Esophagus mucosa (tissue), 1 donor: ENCODE data around the gene SPACA4. TPM values are rescaled to one million over a fixed set of nuclear protein-coding genes. Genes with fewer than 3 reads are reported as not detected.

ENCODE experiments used
- ATAC-seq: fragments of 200-7000 bp; cut with Tn5 transposase; one replicate; pipeline ENCODE4 v1.9.1; 2020
- total RNA-seq: library from RNA; stranded (reverse); gene quantifications from one replicate; pipeline ENCODE4 v1.2.4, GENCODE V29; 2023
- donor health status: DM: yes; HTN: yes; CAD: no.

Gene SPACA4
- total RNA-seq, 1 donor from 2014 or later: 0.64 TPM

DNA sequence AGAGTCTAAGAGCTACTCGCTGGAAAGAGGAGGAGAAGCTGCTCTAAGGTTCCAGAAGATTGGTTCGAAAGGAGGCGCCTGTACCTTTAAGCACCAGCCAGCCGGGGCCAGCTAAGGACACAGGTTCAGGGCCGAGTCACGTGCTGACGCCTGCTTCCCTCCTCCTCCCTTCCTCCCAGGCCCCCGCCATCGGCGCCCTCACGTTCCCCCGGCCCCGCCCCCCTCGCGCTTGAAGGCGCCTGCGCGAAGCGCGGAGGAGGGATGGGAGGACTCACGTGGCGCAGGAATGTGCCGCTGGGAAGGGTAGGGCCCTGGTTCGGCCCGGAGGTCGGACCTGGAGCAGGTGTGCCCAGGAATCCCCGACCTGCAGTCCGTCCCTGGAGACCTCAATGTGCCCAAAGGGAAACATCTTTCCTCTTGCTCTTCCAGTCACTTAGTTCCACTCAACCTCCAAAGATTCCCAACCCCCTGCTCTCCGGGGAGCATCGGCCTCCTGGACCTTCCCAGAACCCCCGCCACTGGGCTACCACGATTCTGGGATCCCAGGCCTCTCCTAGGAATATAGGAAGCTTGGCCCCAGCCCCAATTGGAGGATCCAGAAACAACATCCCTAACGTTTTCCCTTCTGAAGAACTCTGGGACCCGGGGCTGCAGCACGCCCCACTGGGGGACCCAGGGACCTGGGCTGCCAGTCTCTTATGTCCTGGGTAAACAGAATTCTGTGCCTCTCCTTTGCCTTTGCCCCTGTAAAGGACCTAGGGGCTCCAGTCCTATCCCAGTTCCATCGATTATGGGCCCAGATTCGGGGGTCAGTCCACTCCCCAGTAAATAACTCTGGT lies 28.1 kb downstream of the SPACA4 start:
- peak; percentile 59 for ATAC-seq

DNA sequence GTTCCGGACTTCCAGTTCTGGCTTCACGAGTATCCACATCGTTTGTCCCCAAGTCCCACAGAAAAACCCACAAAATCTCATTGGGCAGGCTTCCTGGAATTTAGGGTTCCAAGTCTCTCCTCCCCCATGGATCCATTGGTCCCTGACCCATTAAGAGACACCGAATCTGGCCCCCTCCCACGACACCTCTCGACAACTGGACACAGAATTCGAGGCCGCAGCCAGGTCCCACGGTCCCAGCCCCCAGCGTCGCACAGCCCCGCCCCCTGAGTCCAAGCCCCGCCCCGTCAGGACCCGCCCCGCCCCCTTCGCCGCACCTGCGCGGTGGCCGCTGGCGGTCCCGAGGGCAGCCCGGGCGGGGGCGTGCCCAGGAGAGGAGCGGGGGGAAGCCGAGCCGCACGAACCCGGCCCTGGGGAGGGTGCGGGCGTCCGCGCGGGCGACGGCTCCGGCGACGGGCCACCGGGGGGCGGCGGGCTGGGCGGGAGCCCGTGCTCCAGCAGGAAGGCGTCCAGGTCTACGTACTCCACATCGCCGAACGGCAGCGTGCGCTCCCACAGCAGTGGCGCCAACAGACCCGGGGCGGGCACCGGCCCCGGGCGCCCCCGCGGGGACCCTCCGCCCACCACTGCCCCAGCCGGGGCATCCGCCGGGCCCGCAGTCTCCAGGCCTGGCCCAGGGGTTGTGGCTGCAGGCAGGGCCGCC lies 28.9 kb downstream of the SPACA4 start:
- peak; percentile 39 for ATAC-seq

DNA sequence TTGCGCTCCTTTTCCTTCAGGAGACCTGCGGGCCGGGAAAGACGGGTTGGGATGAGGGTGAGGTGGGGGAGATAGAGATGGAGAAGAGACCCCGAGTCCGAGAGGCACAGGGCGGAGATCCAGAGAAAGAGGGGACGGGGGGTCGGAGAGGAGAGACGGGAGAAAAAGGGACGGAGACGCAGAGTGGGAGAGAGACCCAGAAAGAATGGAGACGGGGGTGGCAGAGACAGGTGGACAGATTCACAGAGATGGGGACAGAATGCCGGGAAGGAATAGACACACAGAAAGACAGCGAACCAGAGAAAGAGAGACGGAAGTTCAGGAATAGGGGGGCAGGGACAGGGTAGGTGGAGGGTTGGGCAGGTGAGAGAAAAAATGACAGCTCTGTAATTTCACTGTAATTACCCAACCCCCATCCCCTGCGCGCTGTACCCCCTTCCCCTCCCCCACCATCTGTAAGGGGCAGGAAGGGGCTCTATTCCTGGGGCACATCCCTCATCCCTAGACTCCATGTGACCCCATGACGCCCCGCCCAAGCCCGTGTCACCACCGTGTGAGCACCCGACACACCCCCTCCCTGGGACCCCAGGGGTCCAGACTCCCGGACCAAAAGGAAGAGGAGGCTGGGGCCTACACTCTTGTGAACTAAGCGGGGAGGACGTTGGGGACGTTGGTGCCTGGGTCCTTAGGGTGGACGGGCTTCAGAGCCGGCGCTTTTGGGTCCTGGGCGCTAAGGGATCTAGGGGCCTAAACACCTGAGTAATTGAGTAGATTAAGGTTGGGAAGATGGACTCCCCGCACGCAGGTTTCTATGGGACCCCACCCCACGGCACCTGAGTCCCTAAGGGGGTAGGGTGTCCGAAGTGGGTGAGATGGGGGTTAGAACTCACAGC lies 29.7 kb downstream of the SPACA4 start:
- ATAC-seq: no peak

DNA sequence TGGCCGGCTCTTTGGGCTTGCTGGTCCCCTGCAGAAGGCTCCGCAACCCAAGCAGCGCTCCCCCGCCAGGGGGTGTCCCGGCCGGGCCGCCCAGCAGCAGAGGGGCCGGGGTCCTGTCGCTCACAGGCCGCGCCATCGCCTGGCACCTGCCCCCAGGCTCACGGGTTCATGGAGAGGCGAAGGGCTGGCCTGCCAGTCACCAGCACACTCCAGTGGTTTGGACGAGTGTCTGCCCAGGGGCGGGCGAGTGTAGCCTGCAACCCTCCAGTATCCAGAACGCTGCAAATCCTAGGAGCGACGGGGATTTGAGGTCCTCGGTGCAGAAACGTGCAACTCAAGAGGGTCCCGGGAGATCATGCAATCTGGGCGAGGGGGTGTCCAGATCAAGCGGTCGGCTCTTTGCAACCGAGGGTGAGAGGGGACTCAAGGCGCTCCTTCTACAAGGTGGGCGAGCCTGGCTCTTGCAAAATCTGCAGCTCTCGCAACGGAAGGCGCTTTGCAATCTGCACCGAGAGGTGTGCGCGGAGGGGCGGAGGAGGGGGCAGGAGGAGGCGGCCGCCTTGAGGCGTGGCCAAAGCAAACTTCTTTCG lies 30.4 kb downstream of the SPACA4 start, which contains the start of gene DBP:
TSS of gene DBP (minus strand) at position 521 of the 590 bp plus-strand sequence. CDS start at position 136, 385 bp downstream.
- ATAC-seq: peak; percentile 4

DNA sequence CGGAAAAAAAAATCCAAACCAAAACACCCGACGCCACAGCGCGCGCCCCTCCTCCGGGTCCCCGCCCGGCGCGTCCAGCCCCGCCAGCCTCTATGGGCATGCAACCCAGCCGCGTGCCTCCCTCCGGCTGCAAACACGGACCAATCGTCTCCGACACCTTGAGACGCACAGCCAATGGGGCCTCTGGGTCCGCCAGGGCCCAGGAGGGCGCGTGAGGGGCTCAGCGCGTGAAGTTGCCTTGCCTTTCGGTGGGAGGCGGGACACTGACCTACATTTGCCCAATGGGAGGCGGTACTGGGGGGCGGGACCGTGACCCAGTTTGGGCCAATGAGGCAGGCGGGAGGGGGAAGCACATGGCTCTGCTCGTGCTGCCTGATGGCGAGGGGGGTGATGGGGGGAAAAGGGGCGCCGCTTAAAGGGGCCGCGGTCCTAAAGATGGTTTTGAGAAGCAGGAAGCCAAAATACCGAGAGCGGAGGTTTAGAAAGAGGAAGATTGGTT lies 31.0 kb downstream of the SPACA4 start:
- peak; percentile 72 for ATAC-seq

DNA sequence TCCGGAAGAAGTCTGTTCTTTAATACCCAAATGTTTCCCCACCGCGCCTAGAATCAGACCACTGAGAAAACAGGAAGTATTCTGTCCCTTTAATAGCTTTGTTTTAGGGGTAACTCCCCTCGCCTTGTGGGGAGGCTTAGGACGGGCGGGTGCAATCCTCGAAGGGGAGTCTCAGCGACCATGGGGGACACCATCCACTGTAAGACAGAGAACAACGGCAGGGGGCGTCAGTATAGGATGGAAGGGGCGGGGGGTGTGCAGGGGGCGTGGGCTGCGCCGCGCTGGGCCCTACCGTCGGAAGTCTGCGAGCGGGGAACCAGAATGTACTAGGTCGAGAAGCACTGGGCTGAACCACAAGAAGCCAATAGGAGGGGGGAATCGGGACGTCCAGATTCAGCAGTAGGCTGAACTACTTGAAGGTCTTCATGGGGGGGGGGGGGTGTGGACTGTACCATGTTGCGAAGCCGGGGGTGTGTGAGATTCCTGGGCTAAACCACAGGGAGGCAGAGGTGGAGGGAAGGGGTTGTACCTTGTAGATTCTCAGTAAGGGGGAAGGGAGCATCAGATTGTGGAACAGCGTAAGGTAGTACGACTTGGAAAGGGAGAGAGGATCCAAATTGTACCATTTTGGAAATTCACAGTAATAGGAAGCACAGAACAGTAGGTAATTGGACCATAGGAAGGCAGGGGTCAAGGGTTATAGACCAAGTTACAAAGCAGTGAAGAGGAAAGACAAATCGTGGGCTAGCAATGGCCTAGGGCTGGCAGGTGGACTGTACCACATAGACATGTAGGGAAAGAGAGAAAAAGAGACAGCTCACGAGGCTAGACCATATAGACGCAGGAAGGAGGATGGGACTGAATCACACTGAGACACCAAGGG lies 31.6 kb downstream of the SPACA4 start:
- ATAC-seq: peak; percentile 52

DNA sequence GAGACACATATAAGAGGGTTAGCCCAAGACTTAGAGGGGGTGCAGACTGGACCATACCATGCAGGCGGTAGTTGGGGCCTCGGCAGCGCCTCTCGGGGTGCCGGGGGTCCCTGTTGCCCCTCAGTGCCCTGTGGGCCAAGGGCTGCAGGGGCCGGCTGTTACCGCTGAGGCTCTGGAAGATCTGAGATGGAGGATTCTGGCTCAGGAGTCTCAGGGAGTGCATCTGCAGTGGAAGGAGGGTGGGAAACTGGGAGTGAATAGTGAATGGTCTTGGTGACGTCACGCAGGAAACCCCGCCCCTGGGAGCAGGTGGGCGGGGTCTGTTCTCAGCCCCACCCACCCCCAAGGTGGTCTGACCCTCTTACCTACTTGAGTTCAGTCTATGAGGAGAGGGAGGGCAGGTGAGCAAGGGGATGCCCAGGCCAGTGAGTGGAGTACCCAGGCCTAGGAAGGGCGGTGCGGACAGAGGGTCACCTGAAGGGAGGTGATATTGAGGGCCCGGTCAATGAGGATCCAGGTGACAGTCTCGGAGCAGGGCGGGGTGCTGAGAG lies 32.4 kb downstream of the SPACA4 start:
- ATAC-seq: no peak

DNA sequence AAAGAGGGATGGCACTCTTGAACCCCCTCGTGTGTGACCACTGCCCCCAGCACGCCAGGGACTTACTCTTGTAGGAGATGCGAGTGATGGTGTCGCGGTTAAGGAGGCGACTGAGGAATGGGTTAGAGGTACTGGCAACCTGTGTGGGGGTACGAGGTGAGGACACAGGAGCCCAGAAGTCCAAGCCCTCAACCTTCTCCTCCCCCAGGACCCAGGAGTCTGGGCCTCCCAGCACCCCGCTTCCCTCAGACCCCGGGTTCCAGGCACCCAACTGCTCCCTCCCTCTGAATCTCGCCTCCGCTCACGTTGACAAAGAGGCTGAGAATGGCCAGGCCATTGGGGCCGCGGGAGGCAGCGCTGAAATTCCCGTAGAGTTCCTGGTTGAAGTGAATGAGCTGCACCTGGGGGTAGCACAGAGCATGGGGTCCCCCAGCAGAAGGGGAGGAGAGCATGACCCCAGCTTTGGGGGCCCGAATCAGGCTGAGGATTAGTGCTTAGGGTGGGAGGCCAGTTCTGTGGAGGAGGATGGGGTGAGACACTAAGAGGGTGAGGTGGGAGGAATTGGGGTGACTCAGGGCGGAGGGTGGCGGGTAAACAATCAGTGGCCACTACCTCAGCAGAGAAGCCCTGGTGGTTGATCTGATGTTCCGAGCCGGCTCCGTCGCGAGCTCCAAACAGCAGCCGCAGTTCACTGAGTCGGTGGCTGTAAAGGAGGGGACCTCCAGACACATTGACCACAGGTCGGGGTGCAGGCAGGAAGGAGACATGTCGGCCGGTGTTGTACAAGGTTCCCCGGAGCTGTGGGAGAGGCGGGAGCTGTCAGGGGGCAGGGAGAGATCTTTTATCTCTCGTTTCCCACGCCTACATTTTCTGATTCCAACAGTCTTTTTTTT lies 33.2 kb downstream of the SPACA4 start:
- ATAC-seq: no peak

DNA sequence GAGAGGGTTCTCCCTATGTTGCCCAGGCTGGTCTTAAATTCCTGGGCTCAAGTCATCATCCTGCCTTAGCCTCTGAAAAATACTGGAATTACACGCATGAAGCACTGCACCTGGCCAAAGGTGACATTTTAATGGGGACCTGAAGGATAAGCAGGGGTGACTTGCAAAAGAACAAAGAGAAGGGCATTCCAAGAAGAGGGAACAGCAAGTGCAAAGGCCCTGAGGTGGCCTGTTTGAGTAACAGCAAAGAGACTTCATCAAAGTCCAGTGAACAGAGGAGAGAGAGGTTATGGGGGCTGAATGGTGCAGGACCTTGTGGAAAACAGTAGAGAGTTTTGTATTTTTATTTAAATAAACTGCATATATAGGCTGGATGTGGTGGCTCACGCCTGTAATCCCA lies 35.3 kb downstream of the SPACA4 start:
- no peak for ATAC-seq

DNA sequence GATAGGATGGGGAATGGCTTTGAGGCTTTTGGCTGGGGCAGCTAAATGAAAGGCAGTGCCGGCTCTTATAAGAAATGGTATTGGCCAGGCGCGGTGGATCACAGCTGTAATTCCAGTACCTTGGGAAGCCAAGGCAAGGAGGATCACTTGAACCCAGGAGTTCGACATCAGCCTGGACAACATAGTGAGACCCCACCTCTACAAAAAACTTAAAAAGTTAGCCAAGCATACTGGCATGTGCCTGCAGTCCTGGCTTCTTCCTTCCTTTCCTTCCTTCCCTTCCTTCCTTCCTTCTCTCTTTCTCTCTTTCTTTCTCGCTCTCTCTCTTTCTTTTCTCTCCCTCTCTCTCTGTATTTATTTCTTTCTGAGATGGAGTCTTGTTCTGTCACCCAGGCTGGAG lies 36.3 kb downstream of the SPACA4 start:
- ATAC-seq: no peak

DNA sequence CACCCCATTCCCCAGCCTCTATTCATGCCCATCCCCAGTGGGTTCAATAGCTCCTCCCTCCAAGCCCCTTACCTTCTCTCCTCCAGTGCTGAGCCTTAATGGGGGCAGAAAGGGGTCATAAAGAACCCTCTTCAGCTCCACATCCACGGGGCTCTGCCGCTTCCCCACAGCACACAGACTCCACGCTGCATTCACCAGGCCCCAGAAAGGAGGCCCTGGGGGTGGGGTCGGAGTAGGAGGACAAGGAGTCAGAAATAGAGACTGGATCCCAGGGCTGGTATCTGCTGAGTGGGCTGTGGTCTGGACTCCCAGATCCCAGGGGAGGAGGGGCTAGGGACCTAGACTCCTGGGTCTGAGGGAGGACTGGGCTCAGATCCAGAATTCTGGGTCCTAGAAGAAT lies 37.8 kb downstream of the SPACA4 start:
- ATAC-seq: no peak

DNA sequence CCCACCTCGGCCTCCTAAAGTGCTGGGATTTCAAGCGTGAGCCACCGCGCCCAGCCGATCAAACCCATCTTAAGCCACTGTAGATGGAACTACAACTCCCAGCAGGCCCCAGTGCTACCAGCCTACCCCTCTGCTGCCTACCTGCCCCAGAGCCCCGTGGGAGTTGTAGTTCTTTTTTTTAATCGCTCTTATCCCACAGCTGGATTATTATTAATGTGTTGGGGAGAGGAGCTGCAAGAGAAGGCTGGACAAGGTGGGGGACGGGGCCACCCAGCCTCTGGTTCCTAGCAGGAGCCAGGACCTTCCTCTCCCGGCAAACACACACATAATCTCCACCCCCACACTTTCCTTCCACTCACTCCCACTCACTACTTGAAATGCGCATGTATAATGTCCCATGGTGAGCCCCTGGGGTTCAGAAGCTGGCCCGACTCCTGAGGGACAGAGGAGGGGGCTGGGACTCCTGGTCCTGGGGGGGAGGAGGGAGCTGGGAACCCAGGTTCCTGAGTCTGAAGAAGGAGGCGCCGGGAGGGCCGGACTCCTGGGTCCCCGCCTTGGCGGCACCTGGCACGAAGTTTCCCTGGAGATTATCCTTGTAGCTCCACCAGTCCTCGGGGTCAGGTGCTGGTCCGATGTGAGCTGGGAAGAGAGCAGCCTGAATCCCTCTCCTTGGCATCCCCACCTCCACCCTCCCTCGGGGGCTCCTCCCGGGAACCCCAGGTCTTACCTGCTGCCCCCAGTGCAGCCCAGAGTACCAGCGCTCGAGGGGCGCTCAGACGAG lies 38.5 kb downstream of the SPACA4 start:
- peak; percentile 67 for ATAC-seq

DNA sequence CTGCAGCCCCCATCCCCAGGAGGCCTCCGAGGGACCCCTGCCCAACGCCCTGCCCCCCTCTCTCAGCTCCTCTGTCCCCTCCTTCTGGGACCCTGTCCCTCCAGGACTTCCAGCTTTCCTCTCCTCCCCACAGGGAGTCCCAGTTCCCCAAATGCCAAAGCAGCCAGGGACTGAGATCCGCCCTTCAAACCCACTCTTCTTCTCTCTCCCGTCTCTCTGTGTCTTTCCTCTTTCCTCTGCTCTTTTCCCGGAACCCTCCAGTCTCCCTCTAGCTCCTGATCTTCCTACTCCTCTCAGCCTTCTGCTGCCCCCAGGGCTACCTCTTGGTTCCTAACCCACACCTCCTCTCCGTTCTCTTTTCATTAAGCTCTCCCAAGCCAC lies 39.1 kb downstream of the SPACA4 start:
- ATAC-seq: no peak

DNA sequence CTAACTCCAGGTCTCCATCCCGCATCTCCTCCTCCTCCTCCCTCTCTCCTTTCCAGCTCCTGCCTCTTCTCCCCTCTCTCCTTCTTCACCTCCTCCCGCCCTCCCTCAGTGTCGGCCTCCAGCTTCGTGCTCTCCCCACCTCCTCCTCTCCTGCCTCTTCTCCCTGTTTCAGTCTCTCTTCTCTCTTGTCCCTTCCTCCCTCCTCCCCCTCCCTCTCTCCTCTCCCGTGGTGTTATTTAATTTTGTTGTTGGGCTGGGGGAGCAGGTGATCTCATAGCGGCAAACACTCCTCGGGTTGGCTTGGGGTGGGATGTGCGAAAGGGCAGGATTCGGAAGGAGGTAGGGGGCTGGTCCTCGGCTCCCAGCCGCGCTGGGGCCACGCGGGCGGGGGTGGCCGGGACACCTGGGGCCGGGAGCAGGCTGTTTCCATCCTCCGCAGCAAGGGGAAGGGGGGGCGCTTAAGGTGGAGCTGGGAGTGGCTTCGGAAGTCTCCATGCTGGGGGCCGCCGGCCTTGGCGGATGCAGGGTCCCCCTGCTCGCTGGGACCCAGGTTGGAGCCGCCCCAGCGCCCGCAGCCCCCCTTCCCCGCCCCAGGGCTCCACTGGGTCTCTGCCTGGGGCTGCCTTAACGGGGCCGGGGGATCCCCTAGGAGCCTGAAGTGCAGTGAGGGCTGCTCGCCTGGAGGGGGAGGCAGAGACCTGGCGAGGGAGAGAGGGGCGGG lies 39.6 kb downstream of the SPACA4 start, which contains the start of gene CA11:
TSS of gene CA11 (minus strand) at position 187 of the 721 bp plus-strand sequence. CDS start 555 bp downstream, outside the sequence.
- peak; percentile 82 for ATAC-seq

DNA sequence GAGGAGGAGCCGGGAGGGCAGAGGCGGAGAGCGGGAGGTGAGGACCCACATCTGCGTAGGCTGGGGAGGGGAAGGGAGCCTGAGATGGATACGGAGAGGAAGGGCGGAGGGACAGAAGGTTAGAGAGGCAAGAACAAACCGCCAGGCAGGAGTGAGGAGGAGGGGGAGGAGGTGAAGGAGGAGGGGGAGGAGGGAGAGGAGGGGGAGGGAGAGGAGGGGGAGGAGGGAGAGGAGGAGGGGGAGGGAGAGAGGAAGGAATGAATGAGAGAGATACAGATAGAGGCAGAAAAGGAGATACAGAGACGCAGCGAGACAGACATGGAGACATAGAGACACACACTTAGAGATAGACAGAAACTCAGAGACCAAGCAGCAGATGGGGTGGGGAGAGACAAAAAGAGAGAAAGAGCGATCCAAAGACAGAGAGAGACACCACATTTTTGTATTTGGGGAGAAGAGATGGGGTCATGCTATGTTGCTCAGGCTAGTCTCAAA lies 40.2 kb downstream of the SPACA4 start:
- no peak for ATAC-seq

DNA sequence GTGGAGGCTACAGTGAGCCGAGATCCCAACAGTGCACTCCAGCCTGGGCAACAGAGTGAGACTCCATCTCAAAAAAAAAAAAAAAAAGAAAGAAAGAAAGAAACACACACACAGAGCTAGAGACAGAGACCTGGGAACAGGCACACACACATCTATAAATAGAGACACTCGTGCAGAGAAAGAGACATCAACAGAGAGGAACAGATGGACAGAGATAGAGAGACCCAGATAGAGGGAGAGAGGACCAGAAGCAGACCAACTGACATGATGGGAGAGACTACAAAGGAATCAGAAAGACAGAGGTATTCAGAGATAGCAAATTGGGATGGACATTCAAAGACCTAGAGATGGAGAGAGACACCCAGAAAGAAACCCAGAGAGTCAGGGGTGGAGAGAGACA lies 41.6 kb downstream of the SPACA4 start:
- no peak for ATAC-seq

DNA sequence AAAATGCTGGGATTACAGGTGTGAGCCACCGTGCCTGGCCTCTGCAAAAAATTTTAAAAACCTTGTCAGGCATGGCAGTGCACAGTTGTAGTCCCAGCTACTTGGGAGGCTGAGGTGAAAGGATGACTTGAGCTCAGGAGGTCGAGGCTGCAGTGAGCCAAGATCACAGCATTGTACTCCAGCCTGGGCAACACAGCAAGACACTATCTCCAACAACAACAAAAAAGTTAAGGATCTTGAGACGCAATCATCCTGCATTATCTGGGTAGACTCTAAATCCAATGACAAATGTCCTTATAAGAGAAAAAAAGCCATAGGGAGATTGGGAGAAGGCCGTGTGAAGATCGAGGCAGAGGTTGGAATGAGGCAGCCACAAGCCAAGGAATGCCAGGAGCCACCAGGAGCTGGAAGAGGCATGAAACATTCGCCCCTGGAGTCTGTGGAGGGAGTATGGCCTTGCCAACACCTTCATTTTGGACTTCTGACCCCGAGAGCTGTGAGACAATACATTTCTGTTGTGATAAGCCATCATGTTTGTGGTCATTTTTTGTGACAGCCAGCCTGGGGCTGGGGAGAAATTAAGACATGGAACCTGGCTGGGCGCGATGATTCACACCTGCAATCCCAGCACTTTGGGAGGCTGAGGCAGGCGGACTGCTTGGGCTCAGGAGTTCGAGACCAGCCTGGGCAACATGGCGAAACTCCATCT lies 44.6 kb downstream of the SPACA4 start:
- ATAC-seq: no peak
